ENCODE results near the gene ARMCX6. TPM values are rescaled to one million over a fixed set of nuclear protein-coding genes. Genes with fewer than 3 reads are reported as not detected.

The ARMCX6 gene
- 43.2 TPM for total RNA-seq

GRCh38 chrX:101617211-101618191 is at the start of gene ARMCX6:
Gene ARMCX6 (minus strand): TSS chrX:101618000. CDS start chrX:101616620, 1,380 bp downstream.

GRCh38 chrX:101659601-101660063 is 41.8 kb upstream of the ARMCX6 start, which contains the start of gene ARMCX2:
Gene ARMCX2 (minus strand): TSS chrX:101659850. CDS start chrX:101657588, 2,262 bp downstream.

Small RNAs within 50 kb of the gene (small RNA-seq; reads per million reads assigned to genes)
- gene RNU6-30P (ENCODE audit: low replicate concordance): not detected

Other genes starting within 250 kb of the ARMCX6 start
- 6.0 TPM for gene BTK, start 231.8 kb downstream of the ARMCX6 start, total RNA-seq
- gene RPL36A, start 227.0 kb downstream of the ARMCX6 start, total RNA-seq: 376 TPM
- 25.6 TPM for gene GLA, start 210.1 kb downstream of the ARMCX6 start, total RNA-seq
- 60.8 TPM for gene HNRNPH2, start 209.8 kb downstream of the ARMCX6 start, total RNA-seq
- gene ARMCX4, start 132.5 kb downstream of the ARMCX6 start, total RNA-seq: 16.4 TPM
- 43.8 TPM for gene ARMCX1, start 67.5 kb downstream of the ARMCX6 start, total RNA-seq
- 74.8 TPM for gene ARMCX3, start 5.2 kb upstream of the ARMCX6 start, total RNA-seq
- 96.8 TPM for gene ARMCX2, start 41.9 kb upstream of the ARMCX6 start, total RNA-seq